HepG2 (cell line): ENCODE results near the gene MYD88. TPM values are rescaled to one million over a fixed set of nuclear protein-coding genes. Genes with fewer than 3 reads are reported as not detected.

Experiments used
- AGO1 ChIP-seq: fragments of 200-400 bp; formaldehyde crosslinking; IDR thresholded peaks from 2 replicates; pipeline ENCODE4 v1.6.1; 2017; ENCODE audit warnings: mild to moderate bottlenecking, low read depth, low read length, moderate library complexity; ENCODE audit not compliant: poor library complexity, severe bottlenecking
- BHLHE40 ChIP-seq: IDR thresholded peaks from 2 replicates; pipeline ENCODE4 v1.6.1; 2011; ENCODE audit warnings: low read length, improper control_type of control experiment
- CHCHD3 ChIP-seq: sonication (generic); formaldehyde crosslinking; IDR thresholded peaks from 2 replicates; pipeline ENCODE4 v1.8.0; 2022; ENCODE audit warnings: mild to moderate bottlenecking, missing genetic modification reagents, moderate library complexity
- GLI4 ChIP-seq: sonication (generic); formaldehyde crosslinking; IDR thresholded peaks from 2 replicates; pipeline ENCODE4 v1.5.1; 2020; ENCODE audit warnings: missing genetic modification reagents, mild to moderate bottlenecking, moderate library complexity, borderline replicate concordance
- HNF4G ChIP-seq, 2 experiments: sonication (generic) in 1 of 2; formaldehyde crosslinking in 1 of 2; IDR thresholded peaks; 2 replicates each; pipeline versions ENCODE4 v1.4.0 to v1.6.1; 2011 to 2020; ENCODE audit warnings: borderline replicate concordance in 2 of 2, low read depth in 2 of 2, mild to moderate bottlenecking in 2 of 2, low read length in 1 of 2, missing genetic modification reagents in 1 of 2, moderate library complexity in 1 of 2
- SETDB1 ChIP-seq: sonication (generic); formaldehyde crosslinking; IDR thresholded peaks from 2 replicates; pipeline ENCODE4 v1.5.1; 2020; ENCODE audit warnings: missing genetic modification reagents, mild to moderate bottlenecking, borderline replicate concordance
- polyA plus RNA-seq, 8 experiments: library from polyadenylated mRNA; depleted of rRNA in 3 of 8; stranded (reverse) in 7 of 8; unstranded in 1 of 8; fragments of >200 nt; fragmentation: Illumina TruSeq in 4 of 8; extraction: Trizol in 4 of 8; gene quantifications; 2 replicates each; pipeline versions ENCODE4 v1.2.1 to v1.2.3, GENCODE V29; 2011 to 2016; ENCODE audit warnings: low read depth in 4 of 8, missing spikeins in 1 of 8, mixed read lengths in 1 of 8; ENCODE audit not compliant: insufficient read depth in 1 of 8
- total RNA-seq, 5 experiments: library from RNA; depleted of rRNA; stranded (reverse); fragments of >200 nt; fragmentation: Illumina TruSeq; extraction: Trizol; gene quantifications; 2 replicates each; pipeline ENCODE4 v1.2.3, GENCODE V29; 2016; ENCODE audit warnings: low read depth in 1 of 5
- TF ChIP-seq, protein P1 (sequence below): sonication (generic); formaldehyde crosslinking; conservative IDR thresholded peaks from 2 replicates; pipeline ENCODE4 v1.5.0; 2020; ENCODE audit warnings: missing genetic modification reagents
- TF ChIP-seq, protein P2 (sequence below): IDR thresholded peaks from 2 replicates; pipeline ENCODE4 v1.6.1; 2016
- TF ChIP-seq, protein P3 (sequence below): sonication (generic); formaldehyde crosslinking; IDR thresholded peaks from 2 replicates; pipeline ENCODE4 v1.5.0; 2020; ENCODE audit warnings: mild to moderate bottlenecking, missing genetic modification reagents, moderate library complexity
- TF ChIP-seq, protein P4 (sequence below): sonication (generic); formaldehyde crosslinking; IDR thresholded peaks from 2 replicates; pipeline ENCODE4 v1.8.1; 2023; ENCODE audit warnings: mild to moderate bottlenecking, missing genetic modification reagents
- TF ChIP-seq, protein P5 (sequence below): sonication (generic); formaldehyde crosslinking; IDR thresholded peaks from 2 replicates; pipeline ENCODE4 v1.9.0; 2021; ENCODE audit warnings: missing genetic modification reagents, borderline replicate concordance
- TF ChIP-seq, protein P6 (sequence below): sonication (generic); formaldehyde crosslinking; IDR thresholded peaks from 2 replicates; pipeline ENCODE4 v1.5.0; 2020; ENCODE audit warnings: missing genetic modification reagents

MYD88 gene
- total and polyA plus RNA-seq, 2 of the 13 experiments (the other 11 are each of a cell fraction or from before 2014, with no cell fraction given), result 7.6 to 32.7 TPM

DNA sequence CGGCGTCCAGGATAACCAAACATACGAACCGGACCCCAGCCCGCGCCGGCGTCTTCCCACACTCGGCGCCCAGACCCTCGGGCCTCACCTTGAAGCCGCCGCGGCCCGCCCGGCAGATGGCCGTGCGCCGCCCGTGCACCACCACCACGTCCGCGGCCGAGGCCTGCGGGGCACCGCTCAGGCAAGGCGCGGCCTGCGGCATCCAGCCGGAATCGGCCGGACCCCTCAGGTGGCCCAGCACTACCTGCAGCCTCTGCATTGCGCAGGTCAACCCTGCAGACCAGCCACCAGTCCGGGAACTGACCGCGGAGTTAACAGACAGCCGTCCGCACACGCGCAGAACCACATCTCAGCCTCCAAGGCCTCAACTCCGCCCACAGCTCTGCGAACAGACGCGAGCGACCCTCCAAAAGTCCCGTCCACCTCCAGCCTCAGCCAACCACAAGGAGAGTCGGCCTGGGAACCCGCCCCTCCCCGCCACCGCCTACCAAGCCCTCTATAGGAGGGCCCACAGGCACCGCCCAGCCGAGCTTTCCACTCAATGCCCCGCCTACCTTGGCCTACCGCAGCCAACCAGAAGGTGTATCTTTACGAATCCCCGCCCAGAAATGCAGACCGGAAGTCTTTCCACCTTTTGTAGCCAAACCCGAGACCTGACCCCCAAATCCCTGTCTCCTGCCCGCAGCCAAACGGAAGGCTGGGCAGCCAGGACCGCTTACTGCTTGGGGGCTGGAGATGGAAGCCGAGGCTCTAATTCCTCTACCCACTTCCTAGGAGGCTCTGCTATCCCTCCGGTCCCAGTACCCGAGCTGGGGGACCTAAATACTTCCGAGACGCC lies 1.5 kb upstream of the MYD88 start, which contains the start of gene ACAA1 (continued):
- TF ChIP-seq, protein P1, sequence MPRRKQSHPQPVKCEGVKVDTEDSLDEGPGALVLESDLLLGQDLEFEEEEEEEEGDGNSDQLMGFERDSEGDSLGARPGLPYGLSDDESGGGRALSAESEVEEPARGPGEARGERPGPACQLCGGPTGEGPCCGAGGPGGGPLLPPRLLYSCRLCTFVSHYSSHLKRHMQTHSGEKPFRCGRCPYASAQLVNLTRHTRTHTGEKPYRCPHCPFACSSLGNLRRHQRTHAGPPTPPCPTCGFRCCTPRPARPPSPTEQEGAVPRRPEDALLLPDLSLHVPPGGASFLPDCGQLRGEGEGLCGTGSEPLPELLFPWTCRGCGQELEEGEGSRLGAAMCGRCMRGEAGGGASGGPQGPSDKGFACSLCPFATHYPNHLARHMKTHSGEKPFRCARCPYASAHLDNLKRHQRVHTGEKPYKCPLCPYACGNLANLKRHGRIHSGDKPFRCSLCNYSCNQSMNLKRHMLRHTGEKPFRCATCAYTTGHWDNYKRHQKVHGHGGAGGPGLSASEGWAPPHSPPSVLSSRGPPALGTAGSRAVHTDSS (CRISPR knock-in tag), result peak; percentile 53; the same call in 1 of the 2 replicates
- no peak for TF ChIP-seq CHCHD3
- TF ChIP-seq, protein P2, sequence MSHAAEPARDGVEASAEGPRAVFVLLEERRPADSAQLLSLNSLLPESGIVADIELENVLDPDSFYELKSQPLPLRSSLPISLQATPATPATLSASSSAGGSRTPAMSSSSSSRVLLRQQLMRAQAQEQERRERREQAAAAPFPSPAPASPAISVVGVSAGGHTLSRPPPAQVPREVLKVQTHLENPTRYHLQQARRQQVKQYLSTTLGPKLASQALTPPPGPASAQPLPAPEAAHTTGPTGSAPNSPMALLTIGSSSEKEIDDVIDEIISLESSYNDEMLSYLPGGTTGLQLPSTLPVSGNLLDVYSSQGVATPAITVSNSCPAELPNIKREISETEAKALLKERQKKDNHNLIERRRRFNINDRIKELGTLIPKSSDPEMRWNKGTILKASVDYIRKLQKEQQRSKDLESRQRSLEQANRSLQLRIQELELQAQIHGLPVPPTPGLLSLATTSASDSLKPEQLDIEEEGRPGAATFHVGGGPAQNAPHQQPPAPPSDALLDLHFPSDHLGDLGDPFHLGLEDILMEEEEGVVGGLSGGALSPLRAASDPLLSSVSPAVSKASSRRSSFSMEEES, result peak; percentile 11; the same call in 1 of the 2 replicates
- no peak; the same call in 1 of the 2 replicates for TF ChIP-seq GLI4 (CRISPR knock-in tag)
- TF ChIP-seq, protein P3, sequence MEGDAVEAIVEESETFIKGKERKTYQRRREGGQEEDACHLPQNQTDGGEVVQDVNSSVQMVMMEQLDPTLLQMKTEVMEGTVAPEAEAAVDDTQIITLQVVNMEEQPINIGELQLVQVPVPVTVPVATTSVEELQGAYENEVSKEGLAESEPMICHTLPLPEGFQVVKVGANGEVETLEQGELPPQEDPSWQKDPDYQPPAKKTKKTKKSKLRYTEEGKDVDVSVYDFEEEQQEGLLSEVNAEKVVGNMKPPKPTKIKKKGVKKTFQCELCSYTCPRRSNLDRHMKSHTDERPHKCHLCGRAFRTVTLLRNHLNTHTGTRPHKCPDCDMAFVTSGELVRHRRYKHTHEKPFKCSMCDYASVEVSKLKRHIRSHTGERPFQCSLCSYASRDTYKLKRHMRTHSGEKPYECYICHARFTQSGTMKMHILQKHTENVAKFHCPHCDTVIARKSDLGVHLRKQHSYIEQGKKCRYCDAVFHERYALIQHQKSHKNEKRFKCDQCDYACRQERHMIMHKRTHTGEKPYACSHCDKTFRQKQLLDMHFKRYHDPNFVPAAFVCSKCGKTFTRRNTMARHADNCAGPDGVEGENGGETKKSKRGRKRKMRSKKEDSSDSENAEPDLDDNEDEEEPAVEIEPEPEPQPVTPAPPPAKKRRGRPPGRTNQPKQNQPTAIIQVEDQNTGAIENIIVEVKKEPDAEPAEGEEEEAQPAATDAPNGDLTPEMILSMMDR (CRISPR knock-in tag), result no peak
- TF ChIP-seq AGO1, result no peak
- TF ChIP-seq HNF4G (IDR thresholded peaks at IDR 0.05; ENCODE audit: borderline replicate concordance, low read depth, low read length), result no peak
- TF ChIP-seq HNF4G (CRISPR knock-in tag; IDR thresholded peaks at IDR 0.05; ENCODE audit: borderline replicate concordance, low read depth), result no peak
- TF ChIP-seq BHLHE40, result no peak
- TF ChIP-seq, protein P4, sequence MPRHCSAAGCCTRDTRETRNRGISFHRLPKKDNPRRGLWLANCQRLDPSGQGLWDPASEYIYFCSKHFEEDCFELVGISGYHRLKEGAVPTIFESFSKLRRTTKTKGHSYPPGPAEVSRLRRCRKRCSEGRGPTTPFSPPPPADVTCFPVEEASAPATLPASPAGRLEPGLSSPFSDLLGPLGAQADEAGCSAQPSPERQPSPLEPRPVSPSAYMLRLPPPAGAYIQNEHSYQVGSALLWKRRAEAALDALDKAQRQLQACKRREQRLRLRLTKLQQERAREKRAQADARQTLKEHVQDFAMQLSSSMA (CRISPR knock-in tag), result no peak
- TF ChIP-seq SETDB1, result no peak
- TF ChIP-seq, protein P5, sequence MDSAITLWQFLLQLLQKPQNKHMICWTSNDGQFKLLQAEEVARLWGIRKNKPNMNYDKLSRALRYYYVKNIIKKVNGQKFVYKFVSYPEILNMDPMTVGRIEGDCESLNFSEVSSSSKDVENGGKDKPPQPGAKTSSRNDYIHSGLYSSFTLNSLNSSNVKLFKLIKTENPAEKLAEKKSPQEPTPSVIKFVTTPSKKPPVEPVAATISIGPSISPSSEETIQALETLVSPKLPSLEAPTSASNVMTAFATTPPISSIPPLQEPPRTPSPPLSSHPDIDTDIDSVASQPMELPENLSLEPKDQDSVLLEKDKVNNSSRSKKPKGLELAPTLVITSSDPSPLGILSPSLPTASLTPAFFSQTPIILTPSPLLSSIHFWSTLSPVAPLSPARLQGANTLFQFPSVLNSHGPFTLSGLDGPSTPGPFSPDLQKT (CRISPR knock-in tag), result no peak
- TF ChIP-seq, protein P6, sequence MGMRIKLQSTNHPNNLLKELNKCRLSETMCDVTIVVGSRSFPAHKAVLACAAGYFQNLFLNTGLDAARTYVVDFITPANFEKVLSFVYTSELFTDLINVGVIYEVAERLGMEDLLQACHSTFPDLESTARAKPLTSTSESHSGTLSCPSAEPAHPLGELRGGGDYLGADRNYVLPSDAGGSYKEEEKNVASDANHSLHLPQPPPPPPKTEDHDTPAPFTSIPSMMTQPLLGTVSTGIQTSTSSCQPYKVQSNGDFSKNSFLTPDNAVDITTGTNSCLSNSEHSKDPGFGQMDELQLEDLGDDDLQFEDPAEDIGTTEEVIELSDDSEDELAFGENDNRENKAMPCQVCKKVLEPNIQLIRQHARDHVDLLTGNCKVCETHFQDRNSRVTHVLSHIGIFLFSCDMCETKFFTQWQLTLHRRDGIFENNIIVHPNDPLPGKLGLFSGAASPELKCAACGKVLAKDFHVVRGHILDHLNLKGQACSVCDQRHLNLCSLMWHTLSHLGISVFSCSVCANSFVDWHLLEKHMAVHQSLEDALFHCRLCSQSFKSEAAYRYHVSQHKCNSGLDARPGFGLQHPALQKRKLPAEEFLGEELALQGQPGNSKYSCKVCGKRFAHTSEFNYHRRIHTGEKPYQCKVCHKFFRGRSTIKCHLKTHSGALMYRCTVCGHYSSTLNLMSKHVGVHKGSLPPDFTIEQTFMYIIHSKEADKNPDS (CRISPR knock-in tag), result no peak; the same call in 1 of the 2 replicates
